Neural cell (in vitro differentiated cells): Measurements from ENCODE around the gene NCKAP5. TPM values are rescaled to one million over a fixed set of nuclear protein-coding genes. Genes with fewer than 3 reads are reported as not detected.

ENCODE experiments used
- H2AFZ ChIP-seq: fragments of 200-600, 300-800 bp; sonication (generic), shearing (Covaris generic); 2 replicates; pipeline ENCODE4 v1.6.0; 2014; ENCODE audit warnings: low read depth, mild to moderate bottlenecking, antibody characterized with exemption, low read length, moderate library complexity
- H3F3A ChIP-seq: fragments of 200-600 bp; shearing (Covaris generic); 2 replicates; pipeline ENCODE4 v1.6.1; 2016; ENCODE audit warnings: mild to moderate bottlenecking, moderate library complexity, mixed read lengths, antibody characterized with exemption, low read length; ENCODE audit not compliant: insufficient read depth, poor library complexity, severe bottlenecking
- H3K27ac ChIP-seq: fragments of 200-600, 300-800 bp; sonication (generic), shearing (Covaris generic); 2 replicates; pipeline ENCODE4 v1.5.1; 2014; ENCODE audit warnings: mild to moderate bottlenecking, low read length, moderate library complexity
- H3K27me3 ChIP-seq: fragments of 300-800, 200-600 bp; sonication (generic), shearing (Covaris generic); 2 replicates; pipeline ENCODE4 v1.6.0; 2014; ENCODE audit warnings: mild to moderate bottlenecking, low read depth, low read length, moderate library complexity; ENCODE audit not compliant: insufficient read depth
- H3K36me3 ChIP-seq: fragments of 300-800, 200-600 bp; sonication (generic), shearing (Covaris generic); 2 replicates; pipeline ENCODE4 v1.5.1; 2014; ENCODE audit warnings: mild to moderate bottlenecking, antibody characterized with exemption, low read length, moderate library complexity; ENCODE audit not compliant: insufficient read depth
- H3K4me2 ChIP-seq: fragments of 300-800, 200-600 bp; sonication (generic), shearing (Covaris generic); 2 replicates; pipeline ENCODE4 v1.6.0; 2014; ENCODE audit warnings: mild to moderate bottlenecking, low read length
- H3K4me3 ChIP-seq: fragments of 300-800, 200-600 bp; sonication (generic), shearing (Covaris generic); 2 replicates; pipeline ENCODE4 v1.5.1; 2014; ENCODE audit warnings: mild to moderate bottlenecking, low read length, moderate library complexity
- H3K79me2 ChIP-seq: fragments of 200-600 bp; shearing (Covaris generic); replicated peaks from 2 replicates; pipeline ENCODE4 v1.6.0; 2014; ENCODE audit warnings: mild to moderate bottlenecking, low read length, moderate library complexity; ENCODE audit not compliant: insufficient read depth
- H3K9ac ChIP-seq: fragments of 300-800, 200-600 bp; sonication (generic), shearing (Covaris generic); 2 replicates; pipeline ENCODE4 v1.6.1; 2016; ENCODE audit warnings: mild to moderate bottlenecking, low read length, mixed read lengths
- H3K9me2 ChIP-seq: fragments of 200-600 bp; shearing (Covaris generic); 2 replicates; pipeline ENCODE4 v1.6.1; 2016; ENCODE audit warnings: mild to moderate bottlenecking, low read length, mixed read lengths; ENCODE audit not compliant: insufficient read depth
- H3K9me3 ChIP-seq: fragments of 200-600, 300-800 bp; sonication (generic), shearing (Covaris generic); 2 replicates; pipeline ENCODE4 v1.6.1; 2016; ENCODE audit warnings: mild to moderate bottlenecking, mixed run types, low read length, moderate library complexity, mixed read lengths
- H4K20me1 ChIP-seq: fragments of 200-600 bp; shearing (Covaris generic); 2 replicates; pipeline ENCODE4 v1.6.1; 2016; ENCODE audit warnings: mild to moderate bottlenecking, mixed run types; ENCODE audit not compliant: insufficient read depth
- EP300 ChIP-seq: fragments of 450-650 bp; conservative IDR thresholded peaks from 2 replicates; pipeline ENCODE4 v1.6.1; 2014; ENCODE audit warnings: antibody characterized with exemption, mild to moderate bottlenecking, moderate library complexity; ENCODE audit not compliant: poor library complexity, severe bottlenecking
- EZH2 ChIP-seq: fragments of 200-600, 300-800 bp; shearing (Covaris generic), sonication (generic); IDR thresholded peaks from 2 replicates; pipeline ENCODE4 v1.6.1; 2014; ENCODE audit warnings: antibody characterized with exemption, low read length, borderline replicate concordance, mild to moderate bottlenecking; ENCODE audit not compliant: insufficient read depth, poor library complexity, severe bottlenecking
- MXI1 ChIP-seq: fragments of 450-650 bp; conservative IDR thresholded peaks from 2 replicates; pipeline ENCODE4 v1.6.1; 2014; ENCODE audit warnings: antibody characterized with exemption, mild to moderate bottlenecking; ENCODE audit not compliant: poor library complexity, severe bottlenecking
- POLR2AphosphoS5 ChIP-seq: IDR thresholded peaks from 2 replicates; pipeline ENCODE4 v1.6.1; 2012
- RAD21 ChIP-seq: fragments of 450-650 bp; conservative IDR thresholded peaks from 2 replicates; pipeline ENCODE4 v1.6.1; 2014; ENCODE audit warnings: antibody characterized with exemption, mild to moderate bottlenecking, moderate library complexity
- SMC3 ChIP-seq: fragments of 450-650 bp; conservative IDR thresholded peaks from 2 replicates; pipeline ENCODE4 v1.6.1; 2014; ENCODE audit warnings: antibody characterized with exemption, mild to moderate bottlenecking, moderate library complexity; ENCODE audit not compliant: poor library complexity
- TAF1 ChIP-seq: IDR thresholded peaks from 2 replicates; pipeline ENCODE4 v1.6.1; 2012; ENCODE audit warnings: low read depth
- polyA plus RNA-seq: library from polyadenylated mRNA; depleted of rRNA; stranded (reverse); fragments of >200 nt; gene quantifications from 2 replicates; pipeline ENCODE4 v1.2.3, GENCODE V29; 2014
- TF ChIP-seq, protein P1 (sequence below): IDR thresholded peaks from 2 replicates; pipeline ENCODE4 v1.6.1; 2012; ENCODE audit warnings: borderline replicate concordance
- TF ChIP-seq, protein P2 (sequence below): fragments of 450-650 bp; IDR thresholded peaks from 2 replicates; pipeline ENCODE4 v1.5.1; 2014; ENCODE audit warnings: antibody characterized with exemption, mild to moderate bottlenecking, moderate library complexity; ENCODE audit not compliant: poor library complexity, severe bottlenecking

NCKAP5 gene
- polyA plus RNA-seq, 1 donor from 2014 or later: 2.4 TPM

GRCh38 chr2:133497951-133498565 is 70.2 kb downstream of the NCKAP5 start:
- no peaks in the 10 kb centered on the region for H3K79me2 ChIP-seq
- peak overlapping the region; percentile 12 for H2AFZ ChIP-seq
- no peaks in the 10 kb centered on the region for H3K36me3 ChIP-seq
- H4K20me1 ChIP-seq: no peaks in the 10 kb centered on the region
- peak overlapping the region; percentile 81 for H3K27ac ChIP-seq
- no peaks in the 10 kb centered on the region for H3K9me3 ChIP-seq
- no peaks in the 10 kb centered on the region for H3K9me2 ChIP-seq
- peak overlapping the region; percentile 46 for H3K9ac ChIP-seq
- H3K4me3 ChIP-seq: no peak overlapping the region
- H3F3A ChIP-seq: no peaks in the 10 kb centered on the region
- TF ChIP-seq, protein P1, sequence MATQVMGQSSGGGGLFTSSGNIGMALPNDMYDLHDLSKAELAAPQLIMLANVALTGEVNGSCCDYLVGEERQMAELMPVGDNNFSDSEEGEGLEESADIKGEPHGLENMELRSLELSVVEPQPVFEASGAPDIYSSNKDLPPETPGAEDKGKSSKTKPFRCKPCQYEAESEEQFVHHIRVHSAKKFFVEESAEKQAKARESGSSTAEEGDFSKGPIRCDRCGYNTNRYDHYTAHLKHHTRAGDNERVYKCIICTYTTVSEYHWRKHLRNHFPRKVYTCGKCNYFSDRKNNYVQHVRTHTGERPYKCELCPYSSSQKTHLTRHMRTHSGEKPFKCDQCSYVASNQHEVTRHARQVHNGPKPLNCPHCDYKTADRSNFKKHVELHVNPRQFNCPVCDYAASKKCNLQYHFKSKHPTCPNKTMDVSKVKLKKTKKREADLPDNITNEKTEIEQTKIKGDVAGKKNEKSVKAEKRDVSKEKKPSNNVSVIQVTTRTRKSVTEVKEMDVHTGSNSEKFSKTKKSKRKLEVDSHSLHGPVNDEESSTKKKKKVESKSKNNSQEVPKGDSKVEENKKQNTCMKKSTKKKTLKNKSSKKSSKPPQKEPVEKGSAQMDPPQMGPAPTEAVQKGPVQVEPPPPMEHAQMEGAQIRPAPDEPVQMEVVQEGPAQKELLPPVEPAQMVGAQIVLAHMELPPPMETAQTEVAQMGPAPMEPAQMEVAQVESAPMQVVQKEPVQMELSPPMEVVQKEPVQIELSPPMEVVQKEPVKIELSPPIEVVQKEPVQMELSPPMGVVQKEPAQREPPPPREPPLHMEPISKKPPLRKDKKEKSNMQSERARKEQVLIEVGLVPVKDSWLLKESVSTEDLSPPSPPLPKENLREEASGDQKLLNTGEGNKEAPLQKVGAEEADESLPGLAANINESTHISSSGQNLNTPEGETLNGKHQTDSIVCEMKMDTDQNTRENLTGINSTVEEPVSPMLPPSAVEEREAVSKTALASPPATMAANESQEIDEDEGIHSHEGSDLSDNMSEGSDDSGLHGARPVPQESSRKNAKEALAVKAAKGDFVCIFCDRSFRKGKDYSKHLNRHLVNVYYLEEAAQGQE: no peak
- no peak for TF ChIP-seq TAF1
- no peak for TF ChIP-seq MXI1
- TF ChIP-seq EP300: no peak
- TF ChIP-seq, protein P2, sequence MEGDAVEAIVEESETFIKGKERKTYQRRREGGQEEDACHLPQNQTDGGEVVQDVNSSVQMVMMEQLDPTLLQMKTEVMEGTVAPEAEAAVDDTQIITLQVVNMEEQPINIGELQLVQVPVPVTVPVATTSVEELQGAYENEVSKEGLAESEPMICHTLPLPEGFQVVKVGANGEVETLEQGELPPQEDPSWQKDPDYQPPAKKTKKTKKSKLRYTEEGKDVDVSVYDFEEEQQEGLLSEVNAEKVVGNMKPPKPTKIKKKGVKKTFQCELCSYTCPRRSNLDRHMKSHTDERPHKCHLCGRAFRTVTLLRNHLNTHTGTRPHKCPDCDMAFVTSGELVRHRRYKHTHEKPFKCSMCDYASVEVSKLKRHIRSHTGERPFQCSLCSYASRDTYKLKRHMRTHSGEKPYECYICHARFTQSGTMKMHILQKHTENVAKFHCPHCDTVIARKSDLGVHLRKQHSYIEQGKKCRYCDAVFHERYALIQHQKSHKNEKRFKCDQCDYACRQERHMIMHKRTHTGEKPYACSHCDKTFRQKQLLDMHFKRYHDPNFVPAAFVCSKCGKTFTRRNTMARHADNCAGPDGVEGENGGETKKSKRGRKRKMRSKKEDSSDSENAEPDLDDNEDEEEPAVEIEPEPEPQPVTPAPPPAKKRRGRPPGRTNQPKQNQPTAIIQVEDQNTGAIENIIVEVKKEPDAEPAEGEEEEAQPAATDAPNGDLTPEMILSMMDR: no peak
- no peak for TF ChIP-seq RAD21
- TF ChIP-seq EZH2: no peak
- TF ChIP-seq POLR2AphosphoS5: no peak
- TF ChIP-seq SMC3: no peak
- H3K27me3 ChIP-seq: no peaks in the 10 kb centered on the region
- peak overlapping the region; percentile 6 for H3K4me2 ChIP-seq

DNA sequence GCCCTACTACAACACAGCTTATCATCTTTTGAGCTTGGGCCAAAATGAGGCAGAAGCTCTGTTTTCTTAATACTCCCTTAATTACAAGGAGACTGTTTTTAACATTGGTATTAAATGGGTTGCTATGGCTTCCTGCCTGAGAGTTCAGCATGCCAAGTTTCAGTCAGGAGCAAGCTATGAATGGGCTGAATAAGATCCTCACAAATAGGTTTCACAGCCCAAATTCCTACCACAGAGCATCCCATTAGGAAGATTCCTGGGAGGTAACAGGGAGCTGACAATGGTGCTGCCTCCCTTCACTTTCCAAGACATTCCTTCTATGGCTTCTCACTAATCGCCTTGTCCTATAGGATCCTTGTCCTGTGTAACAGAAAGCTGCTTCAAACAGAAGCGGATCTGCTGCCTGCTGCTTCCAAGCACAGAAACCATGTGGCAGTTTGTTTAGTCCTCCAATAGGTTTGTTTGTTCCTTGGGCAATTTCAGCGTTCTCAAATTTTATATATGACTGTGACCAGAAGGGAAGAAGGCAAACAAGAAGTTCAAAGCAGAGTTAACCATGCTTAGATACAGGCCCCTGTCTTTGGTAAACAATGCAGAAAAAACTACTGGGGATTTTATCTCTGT is 70.9 kb downstream of the NCKAP5 start:
- H3K4me2 ChIP-seq: peak overlapping the region; percentile 6
- H2AFZ ChIP-seq: peak overlapping the region; percentile 12
- no peaks in the 10 kb centered on the region for H3K36me3 ChIP-seq
- no peaks in the 10 kb centered on the region for H3K9me2 ChIP-seq
- peak overlapping the region; percentile 27 for H3K4me3 ChIP-seq
- peak overlapping the region; percentile 46 for H3K9ac ChIP-seq
- TF ChIP-seq, protein P1: peak; percentile 75
- no peak for TF ChIP-seq POLR2AphosphoS5
- TF ChIP-seq EP300: no peak
- no peak for TF ChIP-seq TAF1
- TF ChIP-seq RAD21: no peak
- TF ChIP-seq EZH2: no peak
- no peaks in the 10 kb centered on the region for H4K20me1 ChIP-seq
- H3F3A ChIP-seq: no peaks in the 10 kb centered on the region
- peak overlapping the region; percentile 81 for H3K27ac ChIP-seq
- H3K79me2 ChIP-seq: no peaks in the 10 kb centered on the region
- H3K9me3 ChIP-seq: no peaks in the 10 kb centered on the region
- no peaks in the 10 kb centered on the region for H3K27me3 ChIP-seq
